Stimulated activated CD4-positive, alpha-beta T cell treated with anti-CD3 and anti-CD28 coated beads, Interleukin-2, amount 100 ng/mL, for 24 hours (primary cell): ENCODE results near the gene COPS7B.
A peak's percentile ranks its signal among the peaks of the same experiment; 100 is the strongest.

Experiments used
- DNase-seq, 2 donors: peaks; one replicate each; pipeline ENCODE4 v3.0.0-alpha.2; 2020

COPS7B gene

GRCh38 chr2:231786917-231787292 lies 660 bp downstream of the COPS7B start:
- DNase-seq = no peak

GRCh38 chr2:231791107-231791506 lies 4.9 kb downstream of the COPS7B start:
- DNase-seq = no peak

GRCh38 chr2:231794383-231794782 lies 8.1 kb downstream of the COPS7B start:
- no peak for DNase-seq

- no peak for DNase-seq
Observed at GRCh38 chr2:231795525-231796327, 9.5 kb downstream of the COPS7B start.

- peak; percentile 47 to 59 for DNase-seq
Observed at GRCh38 chr2:231800493-231801091, 14.3 kb downstream of the COPS7B start.

GRCh38 chr2:231803501-231804138 lies 17.4 kb downstream of the COPS7B start:
- no peak for DNase-seq

- DNase-seq = no peak
Observed at GRCh38 chr2:231807020-231807419, 20.8 kb downstream of the COPS7B start.

GRCh38 chr2:231810905-231811304 lies 24.7 kb downstream of the COPS7B start:
- no peak for DNase-seq

GRCh38 chr2:231816327-231817026 lies 30.2 kb downstream of the COPS7B start:
- no peak for DNase-seq

GRCh38 chr2:231819447-231820042 lies 33.3 kb downstream of the COPS7B start:
- no peak for DNase-seq

GRCh38 chr2:231820786-231821303 lies 34.6 kb downstream of the COPS7B start:
- no peak for DNase-seq

GRCh38 chr2:231821908-231822307 lies 35.7 kb downstream of the COPS7B start:
- no peak for DNase-seq

- no peak for DNase-seq
Observed at GRCh38 chr2:231853105-231853504, 66.9 kb downstream of the COPS7B start.

- no peak for DNase-seq
Observed at GRCh38 chr2:231854616-231855125, 68.4 kb downstream of the COPS7B start.

- DNase-seq = no peak
Observed at GRCh38 chr2:231856959-231857358, 70.7 kb downstream of the COPS7B start.
